WI38 (cell line): ENCODE measurements around the gene MNAT1.

ENCODE experiments used
- H3K4me3 ChIP-seq: 2 replicates; pipeline ENCODE4 v1.5.1; 2011; ENCODE audit warnings: low read depth, mild to moderate bottlenecking, control low read depth, low read length
- TF ChIP-seq, protein P1 (sequence below): IDR thresholded peaks from 2 replicates; pipeline ENCODE4 v1.5.1; 2012; ENCODE audit warnings: low read depth, mild to moderate bottlenecking, control low read depth, low read length

Gene MNAT1

GRCh38 chr14:60862283-60862682, 127.7 kb downstream of the MNAT1 start:
- no peak overlapping the region for H3K4me3 ChIP-seq
- TF ChIP-seq, protein P1, sequence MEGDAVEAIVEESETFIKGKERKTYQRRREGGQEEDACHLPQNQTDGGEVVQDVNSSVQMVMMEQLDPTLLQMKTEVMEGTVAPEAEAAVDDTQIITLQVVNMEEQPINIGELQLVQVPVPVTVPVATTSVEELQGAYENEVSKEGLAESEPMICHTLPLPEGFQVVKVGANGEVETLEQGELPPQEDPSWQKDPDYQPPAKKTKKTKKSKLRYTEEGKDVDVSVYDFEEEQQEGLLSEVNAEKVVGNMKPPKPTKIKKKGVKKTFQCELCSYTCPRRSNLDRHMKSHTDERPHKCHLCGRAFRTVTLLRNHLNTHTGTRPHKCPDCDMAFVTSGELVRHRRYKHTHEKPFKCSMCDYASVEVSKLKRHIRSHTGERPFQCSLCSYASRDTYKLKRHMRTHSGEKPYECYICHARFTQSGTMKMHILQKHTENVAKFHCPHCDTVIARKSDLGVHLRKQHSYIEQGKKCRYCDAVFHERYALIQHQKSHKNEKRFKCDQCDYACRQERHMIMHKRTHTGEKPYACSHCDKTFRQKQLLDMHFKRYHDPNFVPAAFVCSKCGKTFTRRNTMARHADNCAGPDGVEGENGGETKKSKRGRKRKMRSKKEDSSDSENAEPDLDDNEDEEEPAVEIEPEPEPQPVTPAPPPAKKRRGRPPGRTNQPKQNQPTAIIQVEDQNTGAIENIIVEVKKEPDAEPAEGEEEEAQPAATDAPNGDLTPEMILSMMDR = no peak

DNA sequence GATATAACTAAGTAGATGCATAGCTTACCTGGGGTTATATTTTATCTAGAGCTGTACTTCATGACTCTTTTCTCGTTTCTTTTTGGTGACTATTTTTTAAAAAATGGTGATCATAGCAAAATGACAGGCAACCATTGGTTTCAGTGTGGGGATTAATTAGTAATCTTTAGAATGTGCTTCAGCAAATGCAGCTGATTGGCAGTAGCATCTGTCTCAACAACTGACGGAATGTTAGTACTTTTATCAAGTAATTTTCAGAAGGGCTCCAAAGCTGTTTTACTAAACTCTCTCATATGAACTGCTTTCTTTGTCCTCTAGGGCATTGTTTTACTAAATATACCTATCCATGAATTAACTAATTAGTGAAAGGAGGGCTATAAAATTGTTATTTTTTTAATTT, 128.7 kb downstream of the MNAT1 start:
- TF ChIP-seq, protein P1 = no peak
- H3K4me3 ChIP-seq = no peak overlapping the region

DNA sequence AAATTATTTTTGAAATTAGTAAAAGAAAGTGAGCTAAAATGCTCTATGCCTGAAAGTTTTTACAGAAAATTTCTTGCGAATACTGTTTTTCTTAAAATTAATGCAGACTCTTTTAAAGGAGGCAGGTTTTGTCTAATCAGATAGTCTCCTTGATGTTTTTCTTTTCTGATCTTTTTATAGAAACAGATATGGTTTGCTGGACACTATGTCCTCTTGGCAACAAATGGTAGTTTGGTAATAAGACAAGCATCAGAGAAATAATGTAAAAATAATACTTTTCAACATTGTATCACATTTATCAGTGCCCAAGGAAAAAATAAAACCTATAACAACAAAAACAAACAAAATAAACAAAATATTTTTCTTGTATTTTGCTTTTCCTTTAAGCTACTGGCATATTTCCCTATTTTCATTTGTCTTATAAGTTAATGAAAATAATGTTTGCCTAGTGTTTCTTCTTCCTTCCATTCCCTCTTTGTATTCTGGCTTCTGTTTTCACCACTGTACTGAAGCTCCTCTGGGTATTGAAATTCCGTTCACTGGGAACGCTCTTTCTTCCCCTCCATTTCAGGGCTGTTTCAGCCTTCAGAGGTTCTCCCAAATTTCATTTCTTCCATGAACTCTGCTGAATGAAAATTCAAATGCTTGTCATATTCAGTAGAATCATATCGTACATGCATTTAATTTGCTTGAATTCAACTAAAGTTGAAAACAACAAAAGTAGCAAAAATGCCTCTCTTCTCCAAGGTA, 131.0 kb downstream of the MNAT1 start:
- no peak overlapping the region for H3K4me3 ChIP-seq
- TF ChIP-seq, protein P1 = no peak

DNA sequence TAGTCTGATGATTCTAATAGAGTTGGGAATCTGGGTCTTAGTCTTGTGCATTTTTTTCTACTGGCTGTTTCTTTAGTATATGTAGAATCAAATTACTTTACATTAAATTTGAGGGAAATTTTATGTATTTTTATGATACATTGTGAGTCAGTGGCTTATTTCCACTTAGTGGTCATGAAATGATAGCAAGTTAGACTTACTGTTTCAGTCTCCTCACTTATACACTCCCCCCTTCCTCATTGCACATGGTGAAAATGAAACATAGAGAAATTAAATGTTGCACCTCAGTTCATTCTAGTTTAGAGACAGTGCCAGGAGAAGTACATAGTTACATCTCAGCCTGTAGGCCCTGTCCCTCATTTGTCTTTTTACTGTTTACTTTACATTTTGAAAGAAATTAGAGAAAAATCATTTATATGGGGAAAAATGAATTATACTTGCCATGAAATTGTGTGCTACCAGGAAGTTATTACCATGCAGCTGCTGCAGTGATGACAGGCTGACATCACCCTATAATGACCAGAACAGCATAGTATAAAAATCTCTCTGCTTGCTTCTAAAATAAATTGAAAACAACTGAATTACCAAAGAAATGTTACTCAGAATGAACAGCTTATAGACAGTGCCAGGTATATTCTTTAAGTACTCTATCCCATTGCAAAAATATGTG, 133.1 kb downstream of the MNAT1 start:
- TF ChIP-seq, protein P1 = no peak
- H3K4me3 ChIP-seq = no peak overlapping the region

GRCh38 chr14:60878121-60878520, 143.6 kb downstream of the MNAT1 start:
- TF ChIP-seq, protein P1 = no peak
- no peak overlapping the region for H3K4me3 ChIP-seq

DNA sequence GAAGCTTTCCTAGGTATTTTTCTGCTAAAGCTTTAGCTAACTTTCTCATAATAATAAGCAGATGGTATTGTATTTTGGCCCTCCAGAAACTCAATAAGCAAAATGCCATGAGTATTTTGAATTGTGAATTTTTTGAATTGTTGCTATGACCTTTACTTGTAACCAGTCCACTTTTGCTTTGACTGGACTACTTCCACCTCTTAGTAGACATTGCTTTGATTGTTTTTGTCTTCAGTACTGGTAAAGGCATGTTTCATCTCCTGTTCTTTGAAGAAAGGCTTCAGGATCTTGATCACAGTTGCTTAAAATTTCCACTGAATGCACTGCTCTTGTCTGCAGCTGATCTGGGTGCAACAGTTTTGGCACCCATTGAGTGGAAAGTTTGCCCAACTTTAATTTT, 144.0 kb downstream of the MNAT1 start:
- no peak overlapping the region for H3K4me3 ChIP-seq
- TF ChIP-seq, protein P1 = no peak

DNA sequence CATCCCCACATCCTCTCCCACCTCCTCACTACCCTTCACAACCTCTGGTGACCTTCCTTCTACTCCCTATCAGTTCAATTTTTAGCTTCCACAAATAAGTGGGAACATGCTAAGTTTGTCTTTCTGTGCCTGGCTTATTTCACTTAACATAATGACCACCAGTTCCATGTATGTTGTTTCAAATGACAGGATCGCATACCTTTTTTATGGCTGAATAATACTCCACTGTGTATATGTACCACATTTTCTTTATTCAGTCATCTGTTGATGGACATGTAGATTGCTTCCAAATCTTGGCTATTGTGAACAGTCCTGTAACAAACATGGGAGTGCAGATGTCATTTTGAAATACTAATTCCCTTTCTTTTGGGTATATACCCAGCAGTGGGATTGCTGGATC, 147.7 kb downstream of the MNAT1 start:
- no peak overlapping the region for H3K4me3 ChIP-seq
- TF ChIP-seq, protein P1 = no peak
